Astrocyte of the hippocampus (primary cell): ENCODE measurements around the gene CCL14.
A peak's percentile ranks its signal among the peaks of the same experiment; 100 is the strongest.

Source experiments
- DNase-seq: peaks from one replicate; pipeline ENCODE4 v3.0.0; 2011; ENCODE audit warnings: low read depth, low spot score

The CCL14 gene

DNA sequence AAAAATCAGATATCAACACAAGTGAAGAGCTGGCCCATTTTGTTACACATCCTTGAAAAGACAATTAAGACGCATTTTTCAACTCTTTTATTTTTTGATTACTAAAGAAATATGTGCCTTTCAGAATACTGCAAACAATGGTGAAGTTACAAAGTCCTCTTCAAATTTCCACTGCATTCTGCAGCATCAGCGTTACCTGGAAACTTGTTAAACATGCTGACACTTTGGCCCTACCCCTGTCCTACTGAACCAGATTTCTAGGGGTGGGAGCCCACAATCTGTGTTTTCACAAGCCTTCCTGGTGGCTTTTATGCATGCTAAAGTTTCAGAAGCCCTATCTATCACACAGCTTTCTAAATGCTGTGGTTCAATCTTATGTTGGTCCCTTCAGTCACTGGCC, 4.5 kb upstream of the CCL14 start:
- DNase-seq = no peak

DNA sequence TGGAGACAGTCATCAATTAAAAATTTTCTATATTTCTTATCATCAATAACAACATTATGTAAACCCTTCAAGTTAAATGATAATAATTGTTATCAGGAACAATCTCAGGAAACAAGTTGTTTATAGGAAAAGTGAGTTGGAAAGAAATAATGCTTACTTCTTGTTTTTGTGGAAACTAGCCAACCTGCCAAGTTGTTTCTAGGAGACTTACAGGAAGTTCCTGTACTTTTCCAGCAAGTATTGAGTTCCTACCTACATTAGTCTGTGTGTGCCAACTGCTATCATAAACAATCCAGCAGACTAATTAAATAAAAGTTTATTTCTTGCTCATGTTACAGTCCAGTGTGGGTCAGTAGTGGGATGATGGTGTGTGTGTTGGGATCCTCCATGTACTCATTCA, 1.6 kb upstream of the CCL14 start:
- DNase-seq = no peak

DNA sequence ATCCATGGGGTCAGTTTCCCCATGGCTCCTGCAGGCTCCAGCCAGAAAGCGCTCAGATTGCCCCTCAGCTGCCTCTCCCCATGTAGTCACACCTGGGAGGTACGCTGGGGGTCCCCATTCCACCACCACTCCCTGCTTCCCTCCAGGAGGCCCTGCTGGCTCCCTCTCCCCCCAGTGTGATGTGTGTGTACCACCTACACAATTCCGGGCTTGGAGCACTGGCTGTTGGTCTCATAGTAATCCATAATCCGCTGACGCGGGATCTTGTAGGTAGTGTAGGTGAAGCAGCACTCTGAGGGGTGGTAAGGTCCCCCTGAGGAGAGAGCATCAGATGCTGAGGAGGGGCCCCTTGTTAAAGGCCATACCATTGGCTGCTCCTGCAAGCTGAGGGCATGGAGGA, 2.4 kb downstream of the CCL14 start:
- no peak for DNase-seq

DNA sequence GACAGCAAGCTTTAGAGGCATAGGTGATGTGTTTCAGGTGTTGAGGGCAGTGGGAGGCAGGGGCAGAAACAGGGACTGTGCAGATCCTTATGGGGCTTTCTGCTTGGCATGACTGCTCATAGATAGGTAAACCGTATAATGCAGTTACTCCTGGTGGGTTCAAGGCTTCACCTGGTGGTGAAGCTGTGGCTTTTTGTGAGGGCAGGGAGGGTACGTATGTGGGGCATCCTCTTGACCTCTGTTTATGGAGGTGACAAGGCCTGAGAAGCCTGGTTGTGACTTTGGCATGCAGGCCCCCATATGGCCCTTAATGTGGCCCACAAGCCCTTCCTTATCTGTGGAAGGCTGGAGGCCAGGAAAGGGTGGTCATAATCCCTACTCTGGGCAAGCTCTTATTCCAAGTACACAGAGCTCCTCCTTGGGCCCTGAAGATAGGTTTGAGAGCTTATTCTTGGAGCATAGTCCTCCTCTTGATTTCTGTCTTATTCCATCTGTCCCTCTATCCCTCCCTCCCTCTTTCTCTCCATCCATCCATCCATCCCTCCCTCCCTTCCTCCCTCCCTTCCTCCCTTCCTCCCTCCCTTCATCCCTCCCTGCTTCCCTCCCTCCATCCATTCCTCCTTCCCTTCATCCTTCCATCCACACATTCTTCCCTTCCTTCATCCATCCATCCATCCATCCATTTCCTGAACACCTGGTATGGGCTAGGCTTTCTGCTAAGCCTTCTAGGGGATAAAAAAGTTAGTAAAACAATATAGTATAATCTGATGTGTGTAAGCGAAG, 3.9 kb downstream of the CCL14 start:
- no peak for DNase-seq

DNA sequence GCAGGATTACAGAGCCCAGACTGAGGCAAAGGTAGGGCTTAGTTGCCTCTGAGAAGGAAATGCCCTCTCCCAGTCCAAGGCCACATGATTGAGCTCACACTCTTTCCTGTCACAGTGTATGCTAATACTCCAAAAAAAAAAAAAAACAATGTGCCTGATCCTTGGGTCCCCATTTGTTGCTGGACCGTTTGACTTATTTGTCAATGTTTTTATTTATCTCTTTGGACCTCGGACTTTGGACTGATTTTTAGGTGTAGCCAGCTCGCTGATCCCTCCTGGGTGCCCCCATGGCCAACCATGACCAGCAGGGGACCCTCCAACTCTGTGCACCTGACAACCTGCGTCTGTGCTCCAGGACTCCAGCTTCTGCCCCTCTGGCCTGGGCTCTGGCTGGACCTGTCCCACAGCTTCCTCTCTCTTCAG, 4.6 kb downstream of the CCL14 start:
- no peak for DNase-seq

DNA sequence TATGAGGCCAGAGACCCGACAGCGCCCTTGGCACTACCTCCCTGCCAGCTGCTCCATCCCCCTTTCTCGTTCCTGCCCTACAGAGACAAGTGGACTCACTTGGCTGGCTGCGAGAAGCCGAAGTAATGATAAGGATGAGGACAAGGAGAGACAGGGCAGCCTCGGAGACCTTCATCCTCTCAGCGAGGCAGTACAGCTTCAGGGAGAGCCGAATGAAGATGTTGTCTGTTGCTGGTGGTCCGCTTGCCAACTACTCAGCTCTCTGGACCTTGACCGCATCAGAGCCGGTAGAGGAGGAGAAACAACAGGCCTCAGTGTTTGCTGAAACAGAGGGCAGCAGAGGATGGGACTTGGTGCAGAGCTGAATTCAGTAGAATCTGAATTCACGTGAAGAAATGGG, 5.3 kb downstream of the CCL14 start, which contains the start of gene CCL16:
TSS of gene CCL16 (minus strand) at position 252 of the 400 bp plus-strand sequence. CDS start at position 175, 77 bp downstream.
- DNase-seq = no peak

DNA sequence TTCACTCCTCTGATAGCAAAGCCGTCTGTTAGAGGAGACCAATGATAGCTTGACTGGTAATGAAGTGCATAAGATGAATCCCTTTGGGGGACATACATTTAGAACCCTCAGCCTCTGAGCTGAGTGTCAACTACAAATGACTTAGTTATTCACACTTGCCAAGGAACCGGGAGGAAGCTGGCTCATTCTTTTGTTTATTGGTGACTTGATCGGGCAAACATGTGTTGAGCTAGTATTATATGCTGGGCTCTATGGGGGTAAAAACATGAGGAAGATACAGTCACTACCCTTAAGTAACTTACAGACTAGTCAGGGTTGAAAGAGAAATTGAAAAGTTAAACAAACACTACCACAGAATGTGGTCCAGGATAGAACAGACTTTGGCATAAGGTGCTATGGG, 8.2 kb downstream of the CCL14 start:
- no peak for DNase-seq

DNA sequence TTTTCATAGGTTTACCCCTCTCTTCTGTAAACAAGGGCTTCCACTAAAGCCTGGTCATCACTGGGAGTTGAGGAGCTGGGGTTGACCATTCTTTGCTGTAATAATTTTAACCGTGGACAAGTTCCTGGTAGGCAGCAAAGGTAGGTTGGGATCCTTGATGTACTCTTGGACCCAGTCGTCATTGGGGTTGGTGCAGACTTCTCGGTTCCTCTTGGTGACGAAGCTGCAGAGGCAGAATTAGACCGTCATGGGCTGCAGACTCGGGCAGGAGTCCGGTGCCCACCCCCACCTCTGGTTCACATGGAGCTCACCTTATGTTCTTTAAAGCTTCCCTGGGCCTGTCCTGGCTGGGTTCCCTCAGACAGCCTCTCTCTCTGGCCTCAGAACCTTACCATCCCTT, 9.0 kb downstream of the CCL14 start:
- no peak for DNase-seq

DNA sequence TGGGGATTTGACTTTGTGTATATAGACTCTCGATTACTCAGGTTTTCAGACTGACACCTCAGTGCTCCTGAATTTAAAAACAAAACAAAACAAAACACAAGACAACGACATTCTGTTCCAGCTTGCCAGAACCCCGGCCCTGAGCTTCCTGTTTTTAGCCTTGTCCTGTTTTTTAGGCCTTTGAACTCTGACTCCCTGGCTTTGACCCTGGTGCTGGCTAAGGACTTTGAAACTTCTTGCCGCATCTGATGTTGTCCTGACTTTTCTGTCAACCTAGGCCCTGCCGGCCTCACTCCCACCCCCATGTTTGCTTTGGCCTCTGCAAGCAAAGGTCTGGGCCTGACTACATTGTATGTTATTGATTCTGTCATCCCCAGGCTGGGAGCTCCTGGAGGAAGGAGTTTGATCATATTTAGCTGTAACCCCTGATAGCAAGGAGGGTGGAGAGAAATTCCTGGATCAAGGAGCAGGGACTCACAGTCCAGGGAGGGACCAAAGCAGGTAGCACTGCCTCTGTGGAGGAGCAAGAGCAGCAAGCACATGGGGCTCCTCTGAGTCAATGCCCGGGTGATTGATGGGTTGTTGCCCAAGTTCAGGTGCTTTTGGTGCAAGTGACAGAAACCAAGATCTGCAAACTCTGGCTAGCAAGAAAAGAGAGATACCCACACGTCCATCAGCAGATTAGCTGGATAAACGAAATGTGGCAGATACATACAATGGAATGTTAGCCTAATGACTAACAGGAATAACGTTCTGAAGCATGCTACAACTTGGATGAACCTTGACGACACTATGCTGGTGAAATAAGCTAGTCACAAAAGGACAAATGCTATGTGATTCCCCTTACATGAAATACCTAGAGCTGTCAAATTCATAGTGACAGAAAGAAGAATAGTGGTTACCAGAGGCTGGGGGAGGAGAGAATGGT, 12.9 kb downstream of the CCL14 start:
- DNase-seq = peak; percentile 19

DNA sequence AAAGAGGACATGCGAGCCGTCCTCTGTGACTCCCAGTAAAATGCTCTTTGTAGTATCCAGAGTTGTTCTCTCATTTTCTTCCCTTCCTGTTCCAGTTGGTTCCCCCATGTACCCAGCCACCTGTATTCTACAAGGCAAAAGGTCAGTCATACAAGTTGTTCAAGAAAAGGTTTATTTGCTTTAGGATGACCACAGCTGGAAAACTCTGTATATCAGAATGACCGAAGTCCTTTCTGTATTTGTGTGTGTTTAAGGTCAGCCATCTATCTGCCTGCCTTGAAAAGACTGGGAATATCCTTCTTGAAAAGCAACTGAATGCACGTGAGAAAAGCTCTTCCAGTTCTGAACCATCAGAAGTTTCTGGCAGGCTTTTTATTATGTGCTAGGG, 13.6 kb downstream of the CCL14 start:
- no peak for DNase-seq

DNA sequence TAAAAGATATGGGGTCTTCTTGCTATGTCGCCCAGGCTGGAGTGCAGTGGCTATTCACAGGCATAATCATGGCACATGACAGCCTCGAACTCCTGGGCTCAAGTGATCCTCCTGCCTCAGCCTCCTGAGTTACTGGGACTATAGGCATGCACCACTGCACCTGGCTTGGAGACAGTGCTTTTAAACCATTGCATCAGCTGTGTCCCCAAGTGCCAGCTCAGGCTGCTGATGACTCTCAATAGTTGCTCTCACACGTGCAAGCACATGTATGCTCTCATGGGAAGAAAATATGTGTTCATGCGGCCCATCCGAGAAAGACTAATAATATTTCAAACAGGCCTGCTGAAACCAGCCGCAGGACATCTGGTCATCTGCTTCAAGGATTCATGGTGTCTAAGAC, 14.0 kb downstream of the CCL14 start:
- no peak for DNase-seq

DNA sequence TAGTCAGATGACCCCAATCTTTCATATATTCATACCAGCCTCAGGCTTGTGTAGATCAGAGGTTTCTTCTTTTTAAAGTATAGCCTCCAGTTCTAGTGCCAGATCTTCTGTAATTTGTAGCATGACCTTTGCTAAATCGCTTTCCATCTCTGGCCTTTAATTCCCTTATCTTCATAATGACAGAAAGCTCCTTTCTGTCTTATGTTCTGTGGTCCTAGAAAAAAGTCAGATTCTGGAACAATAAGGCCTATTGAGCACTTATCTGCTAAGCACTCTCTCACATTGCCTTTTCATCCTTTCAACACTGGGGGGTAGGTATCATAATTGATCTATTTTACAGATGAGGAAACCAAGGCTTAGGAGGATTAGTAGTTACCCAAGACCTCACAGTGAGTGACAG, 14.5 kb downstream of the CCL14 start:
- DNase-seq = no peak

DNA sequence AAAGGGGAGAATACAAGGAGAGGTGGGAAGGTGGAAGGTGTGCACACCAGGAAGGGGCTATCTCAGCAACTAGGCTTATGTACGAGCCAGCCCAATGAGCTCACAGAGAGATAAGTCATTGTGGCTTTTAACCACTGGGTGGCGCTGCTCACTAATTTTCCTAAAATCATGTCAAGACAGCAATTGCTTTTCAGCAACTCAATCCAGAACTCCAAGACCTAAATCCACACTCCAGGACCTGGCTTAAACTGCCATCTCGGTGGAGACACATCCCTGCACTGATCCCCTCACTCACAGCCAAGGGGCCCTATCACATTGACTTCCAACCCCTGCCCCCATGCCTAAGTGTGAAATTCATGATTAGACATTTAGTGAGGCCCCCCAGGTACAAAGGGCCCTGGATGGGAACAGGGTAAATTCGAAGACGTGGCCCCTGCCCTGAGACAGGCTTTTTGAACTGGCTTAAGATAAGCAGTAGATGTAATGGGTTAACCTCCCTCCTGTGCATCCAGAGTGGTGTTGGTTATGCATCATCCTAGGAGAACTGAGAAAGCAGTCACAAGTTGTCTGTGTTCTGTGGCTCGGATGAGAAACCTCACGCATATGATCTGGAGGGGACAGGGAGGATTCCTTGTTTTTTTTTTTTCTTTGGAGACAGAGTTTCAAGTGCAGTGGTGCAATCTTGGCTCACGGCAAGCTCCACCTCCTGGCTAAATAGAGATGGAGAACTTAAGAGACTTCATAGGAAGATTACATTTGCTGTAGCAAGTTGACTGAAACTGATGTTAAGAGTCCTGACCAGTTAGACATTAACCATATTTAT, 16.8 kb downstream of the CCL14 start:
- peak; percentile 86 for DNase-seq

DNA sequence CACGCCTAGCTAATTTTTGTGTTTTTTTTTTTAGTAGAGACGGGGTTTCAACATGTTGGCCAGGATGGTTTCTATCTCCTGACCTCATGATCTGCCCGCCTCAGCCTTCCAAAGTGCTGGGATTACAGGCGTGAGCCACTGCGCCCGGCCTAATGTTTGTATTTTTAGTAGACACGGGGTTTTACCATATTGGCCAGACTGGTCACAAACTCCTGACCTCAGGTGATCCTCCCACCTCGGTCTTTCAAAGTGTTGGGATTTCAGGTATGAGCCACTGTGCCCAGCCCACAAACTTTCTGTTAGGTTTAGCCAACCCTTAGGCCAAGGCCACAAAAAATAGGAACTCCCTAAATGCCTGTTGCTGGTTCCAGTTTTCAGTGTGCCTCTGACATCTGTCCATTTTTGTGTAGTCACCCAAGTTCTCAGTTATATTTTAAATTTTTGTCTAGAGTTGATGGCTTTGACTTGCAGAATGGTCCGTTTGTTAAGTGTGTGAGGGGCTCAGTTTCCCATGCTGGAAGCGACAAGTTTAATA, 17.9 kb downstream of the CCL14 start:
- DNase-seq = no peak

DNA sequence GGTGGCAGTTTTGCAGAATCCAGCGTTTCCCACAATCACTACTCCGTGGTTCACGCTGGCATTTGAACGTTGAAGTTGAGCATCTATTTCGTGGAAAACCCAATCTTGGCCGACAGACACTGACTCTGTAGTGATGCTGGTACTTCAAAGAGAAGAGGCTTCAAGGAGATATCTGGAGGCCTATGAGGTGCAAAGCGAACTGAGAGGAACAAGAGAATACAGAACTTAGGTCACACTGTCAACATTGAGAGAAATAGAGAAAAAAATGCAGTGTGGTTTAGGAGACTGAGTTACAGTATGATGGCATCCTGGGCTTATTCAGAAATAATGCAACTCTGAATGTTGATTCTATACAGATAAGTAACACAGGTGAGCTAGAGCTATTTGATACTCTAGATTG, 21.3 kb downstream of the CCL14 start:
- DNase-seq = no peak

DNA sequence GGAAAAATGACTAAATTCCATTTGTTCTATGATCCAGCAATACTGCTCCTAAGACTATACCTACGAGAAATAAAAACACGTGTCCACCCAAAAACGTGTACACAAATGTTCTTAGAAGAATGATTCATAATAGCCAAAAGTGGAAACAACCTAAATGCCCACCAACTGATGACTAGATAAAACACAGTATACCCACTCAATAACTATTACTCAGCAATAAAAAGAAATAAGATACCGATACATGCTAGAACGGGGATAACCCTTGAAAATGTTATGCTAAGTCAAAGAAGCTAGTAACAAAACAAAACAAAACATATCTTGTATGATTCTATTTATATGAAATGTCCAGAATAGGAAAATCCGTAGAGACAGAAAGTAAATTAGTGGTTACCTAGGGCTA, 22.9 kb downstream of the CCL14 start:
- no peak for DNase-seq

DNA sequence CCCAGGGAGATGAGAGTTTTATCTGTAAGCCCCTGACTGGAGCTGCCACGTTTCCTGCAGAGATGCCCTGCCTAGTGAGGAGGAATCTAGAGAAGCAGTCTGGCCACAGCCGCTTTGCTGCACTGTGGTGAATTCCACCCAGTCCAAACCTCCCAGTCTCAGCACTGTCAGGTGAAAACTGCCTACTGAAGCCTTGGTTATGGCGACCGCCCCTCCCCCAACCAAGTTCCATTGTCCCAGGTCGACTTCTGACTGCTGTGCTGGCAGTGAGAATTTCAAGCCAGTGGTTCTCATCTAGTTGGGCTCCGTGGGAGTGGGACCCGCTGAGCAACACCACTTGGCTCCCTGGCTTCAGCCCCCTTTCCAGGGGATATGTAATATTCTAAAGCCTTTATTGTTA, 32.8 kb downstream of the CCL14 start:
- DNase-seq = no peak

DNA sequence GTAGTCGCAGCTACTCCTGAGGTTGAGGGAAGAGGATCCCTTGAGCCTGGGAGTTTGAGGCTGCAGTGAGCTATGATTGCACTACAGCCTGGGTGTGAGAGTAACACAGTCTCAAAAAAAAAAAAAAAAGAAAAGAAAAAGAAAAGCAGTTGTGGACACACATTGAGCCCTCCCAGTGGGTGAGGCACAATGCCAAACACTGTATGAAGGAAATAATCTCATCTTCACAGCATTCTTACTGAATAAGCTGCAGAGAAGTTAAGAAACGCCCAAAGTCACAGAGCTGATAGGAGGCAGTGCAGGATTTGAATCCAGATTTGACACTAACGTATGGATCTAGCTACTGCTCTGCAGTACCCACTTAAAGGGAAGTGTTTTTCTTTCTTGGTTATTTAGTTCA, 37.1 kb downstream of the CCL14 start:
- DNase-seq = no peak

DNA sequence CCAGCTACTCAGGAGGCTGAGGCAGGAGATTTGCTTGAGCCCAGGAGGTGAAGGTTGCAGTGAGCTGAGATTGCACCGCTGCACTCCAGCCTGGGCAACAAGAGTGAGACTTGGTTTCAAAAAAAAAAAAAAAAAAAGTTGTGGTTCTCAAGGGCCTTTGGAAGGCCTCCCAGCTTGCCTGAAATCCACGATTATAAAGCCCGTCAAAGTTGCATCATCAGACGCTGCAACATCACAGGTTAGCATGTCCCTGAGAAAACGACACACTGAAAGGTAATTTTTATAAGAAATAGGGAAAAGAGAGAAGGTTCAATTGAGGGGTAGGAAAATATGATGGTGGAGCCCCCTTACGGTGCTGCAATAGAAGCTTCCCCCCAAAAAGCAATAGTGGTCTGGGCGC, 38.4 kb downstream of the CCL14 start:
- no peak for DNase-seq

DNA sequence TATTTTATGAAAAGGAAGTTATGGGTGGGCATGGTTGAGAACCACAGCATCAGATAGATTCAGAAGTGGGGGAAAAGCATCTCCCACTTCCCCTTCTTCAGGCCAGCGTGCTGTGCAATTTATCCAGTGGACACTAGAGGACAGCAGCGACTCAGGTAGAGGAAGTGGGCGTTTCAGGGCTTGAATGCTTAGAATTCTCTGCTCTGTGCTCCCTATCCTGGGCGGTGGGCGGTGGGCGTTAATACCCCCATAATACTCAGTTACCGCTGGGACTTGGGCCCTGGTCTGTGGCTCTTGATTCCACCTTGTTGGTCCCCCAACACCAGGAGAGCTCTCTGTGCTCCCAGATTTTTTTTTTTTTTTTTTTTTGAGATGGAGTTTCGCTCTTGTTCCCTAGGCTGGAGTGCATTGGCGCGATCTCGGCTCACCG, 39.4 kb downstream of the CCL14 start:
- DNase-seq = peak; percentile 61

DNA sequence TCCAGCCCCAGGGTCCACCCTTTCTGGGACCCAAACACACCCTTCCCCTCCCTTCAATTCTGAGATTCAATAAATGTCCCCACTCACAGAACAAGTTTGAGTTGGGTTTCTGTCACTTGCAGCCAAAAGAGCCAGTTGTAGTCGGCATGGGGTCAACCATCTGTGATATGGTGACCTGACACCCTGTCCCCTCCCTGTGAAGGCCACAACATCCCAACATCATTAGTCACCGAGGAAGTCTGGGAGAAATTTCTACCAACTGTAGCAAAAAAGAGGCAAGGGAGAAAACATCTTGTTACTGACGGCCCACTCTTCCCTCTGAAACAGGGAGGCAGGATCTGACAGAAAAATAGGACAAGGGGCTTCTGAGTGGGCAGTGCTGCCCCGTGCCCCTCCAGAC, 42.4 kb downstream of the CCL14 start:
- DNase-seq = no peak

DNA sequence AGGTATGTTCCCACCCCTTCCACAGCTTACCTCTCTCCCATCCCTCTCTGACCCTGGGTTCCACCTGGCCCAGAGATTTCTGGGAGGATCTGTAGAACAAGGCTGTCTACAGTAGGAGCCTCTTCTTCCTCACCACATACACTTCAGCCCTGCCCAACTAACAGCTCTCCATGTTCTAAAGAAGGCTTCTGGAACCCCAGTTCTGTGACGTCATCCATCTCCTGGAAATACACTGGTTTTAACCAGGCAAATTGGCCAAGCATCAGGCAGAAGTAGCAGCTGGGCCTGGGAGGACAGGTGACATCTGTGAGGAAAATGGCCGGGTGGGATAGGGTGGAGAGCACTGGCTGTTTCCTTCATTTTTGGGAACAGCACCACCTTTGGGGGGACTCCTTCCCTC, 43.0 kb downstream of the CCL14 start, which contains the start of gene LYZL6:
TSS of gene LYZL6 (minus strand) at position 177 of the 400 bp plus-strand sequence. CDS start 4,357 bp downstream, outside the sequence.
- DNase-seq = no peak
